SU-DHL-6 (cell line): ENCODE results near the gene PMM2.

ENCODE experiments used
- EZH2phosphoT487 ChIP-seq: fragments of 200-600 bp; sonication (generic), shearing (Covaris generic); conservative IDR thresholded peaks from 2 replicates; pipeline ENCODE4 v1.6.1; 2018; ENCODE audit warnings: mild to moderate bottlenecking, antibody characterized with exemption, low read length, moderate library complexity, mixed read lengths
- TF ChIP-seq, protein P1 (sequence below): fragments of 200-600 bp; sonication (generic); IDR thresholded peaks from one replicate; pipeline ENCODE4 v1.5.1; 2017; ENCODE audit warnings: antibody characterized with exemption, mild to moderate bottlenecking, low read length, moderate library complexity; ENCODE audit not compliant: insufficient read depth, poor library complexity, severe bottlenecking

- TF ChIP-seq, protein P1, sequence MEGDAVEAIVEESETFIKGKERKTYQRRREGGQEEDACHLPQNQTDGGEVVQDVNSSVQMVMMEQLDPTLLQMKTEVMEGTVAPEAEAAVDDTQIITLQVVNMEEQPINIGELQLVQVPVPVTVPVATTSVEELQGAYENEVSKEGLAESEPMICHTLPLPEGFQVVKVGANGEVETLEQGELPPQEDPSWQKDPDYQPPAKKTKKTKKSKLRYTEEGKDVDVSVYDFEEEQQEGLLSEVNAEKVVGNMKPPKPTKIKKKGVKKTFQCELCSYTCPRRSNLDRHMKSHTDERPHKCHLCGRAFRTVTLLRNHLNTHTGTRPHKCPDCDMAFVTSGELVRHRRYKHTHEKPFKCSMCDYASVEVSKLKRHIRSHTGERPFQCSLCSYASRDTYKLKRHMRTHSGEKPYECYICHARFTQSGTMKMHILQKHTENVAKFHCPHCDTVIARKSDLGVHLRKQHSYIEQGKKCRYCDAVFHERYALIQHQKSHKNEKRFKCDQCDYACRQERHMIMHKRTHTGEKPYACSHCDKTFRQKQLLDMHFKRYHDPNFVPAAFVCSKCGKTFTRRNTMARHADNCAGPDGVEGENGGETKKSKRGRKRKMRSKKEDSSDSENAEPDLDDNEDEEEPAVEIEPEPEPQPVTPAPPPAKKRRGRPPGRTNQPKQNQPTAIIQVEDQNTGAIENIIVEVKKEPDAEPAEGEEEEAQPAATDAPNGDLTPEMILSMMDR, result no peak
- no peak for TF ChIP-seq EZH2phosphoT487
Observed at GRCh38 chr16:8752706-8753105, 44.9 kb upstream of the PMM2 start.
